ENCODE results near the gene TPM2. TPM values are rescaled to one million over a fixed set of nuclear protein-coding genes. Genes with fewer than 3 reads are reported as not detected.

The TPM2 gene
- total RNA-seq, 1 experiment from 2014 or later: 7.0 TPM

DNA sequence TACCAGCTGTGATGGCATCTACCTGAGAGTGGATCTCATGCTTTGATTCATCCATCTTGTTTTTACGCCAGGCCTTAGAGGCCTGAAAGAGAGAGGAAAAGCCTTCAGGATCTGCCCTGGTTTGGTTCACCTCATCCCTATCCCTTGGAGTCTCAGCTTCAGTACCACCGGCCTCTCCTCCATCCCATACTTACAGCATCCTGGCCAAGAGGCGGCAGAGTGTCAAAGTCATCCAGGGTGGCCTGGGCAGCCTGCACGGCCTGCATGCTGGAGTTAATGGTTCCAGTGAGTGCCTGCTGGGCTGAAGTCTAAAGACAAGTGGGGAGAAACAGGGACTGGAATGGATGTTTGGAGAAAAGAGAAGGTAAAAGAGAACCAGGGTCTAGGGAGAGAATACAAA, 29.8 kb upstream of the TPM2 start:
- TF ChIP-seq EZH2phosphoT487 (IDR thresholded peaks at IDR 0.05; ENCODE audit: borderline replicate concordance, low read length): no peak
- TF ChIP-seq EZH2 (IDR thresholded peaks at IDR 0.05; ENCODE audit: low read length, unreplicated experiment): no peak
- TF ChIP-seq, protein P1, sequence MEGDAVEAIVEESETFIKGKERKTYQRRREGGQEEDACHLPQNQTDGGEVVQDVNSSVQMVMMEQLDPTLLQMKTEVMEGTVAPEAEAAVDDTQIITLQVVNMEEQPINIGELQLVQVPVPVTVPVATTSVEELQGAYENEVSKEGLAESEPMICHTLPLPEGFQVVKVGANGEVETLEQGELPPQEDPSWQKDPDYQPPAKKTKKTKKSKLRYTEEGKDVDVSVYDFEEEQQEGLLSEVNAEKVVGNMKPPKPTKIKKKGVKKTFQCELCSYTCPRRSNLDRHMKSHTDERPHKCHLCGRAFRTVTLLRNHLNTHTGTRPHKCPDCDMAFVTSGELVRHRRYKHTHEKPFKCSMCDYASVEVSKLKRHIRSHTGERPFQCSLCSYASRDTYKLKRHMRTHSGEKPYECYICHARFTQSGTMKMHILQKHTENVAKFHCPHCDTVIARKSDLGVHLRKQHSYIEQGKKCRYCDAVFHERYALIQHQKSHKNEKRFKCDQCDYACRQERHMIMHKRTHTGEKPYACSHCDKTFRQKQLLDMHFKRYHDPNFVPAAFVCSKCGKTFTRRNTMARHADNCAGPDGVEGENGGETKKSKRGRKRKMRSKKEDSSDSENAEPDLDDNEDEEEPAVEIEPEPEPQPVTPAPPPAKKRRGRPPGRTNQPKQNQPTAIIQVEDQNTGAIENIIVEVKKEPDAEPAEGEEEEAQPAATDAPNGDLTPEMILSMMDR (conservative IDR thresholded peaks at IDR 0.05; ENCODE audit: low read depth, low read length): no peak

DNA sequence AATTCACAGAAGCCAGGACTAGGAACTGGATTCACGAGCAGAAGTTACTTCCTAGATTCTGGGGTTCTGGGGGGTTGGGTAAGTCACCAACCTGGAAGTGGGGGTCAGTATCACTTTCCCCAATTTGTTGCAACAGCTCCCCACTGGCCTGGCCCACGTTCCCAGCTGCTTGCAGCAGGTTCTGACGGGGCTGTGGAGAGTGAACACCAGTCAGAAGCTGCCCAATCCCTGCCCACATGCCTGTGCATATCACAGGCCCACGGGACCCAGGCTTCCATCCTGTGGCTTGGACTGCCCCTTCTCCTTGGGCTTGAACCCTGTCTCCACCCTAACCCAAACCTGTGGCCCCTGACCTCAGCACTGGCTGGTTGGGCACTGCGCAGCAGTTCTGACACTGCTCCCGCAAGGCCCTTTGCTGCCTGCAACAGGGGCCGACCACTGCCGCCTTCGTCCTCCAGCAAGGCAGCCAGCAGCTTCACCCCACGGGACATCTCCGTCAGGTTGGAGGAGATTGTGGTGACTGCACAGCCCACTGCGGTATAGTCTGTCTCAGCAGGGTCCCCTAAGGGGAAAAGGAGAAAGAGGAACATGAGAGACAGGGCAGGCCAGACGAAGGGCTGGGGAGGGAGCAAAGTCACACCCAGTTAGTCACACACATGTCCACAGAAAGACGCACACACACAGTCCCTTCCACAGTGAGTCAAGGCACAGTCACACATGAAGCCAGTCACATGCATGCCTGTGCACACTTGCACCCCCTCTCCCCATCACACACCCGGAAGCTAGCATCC, 29.2 kb upstream of the TPM2 start:
- H3K27me3 ChIP-seq (ENCODE audit: low read length): no peaks in the 10 kb centered on the region
- no peak overlapping the region for H3K4me3 ChIP-seq (ENCODE audit: low read length)
- no peaks in the 10 kb centered on the region for H3K9me2 ChIP-seq (replicated peaks; ENCODE audit: low read length)
- no TSS peak for BruUV-seq (replicated peaks)
- no peaks in the 10 kb centered on the region for H3K79me2 ChIP-seq (ENCODE audit: low read length)
- peak; percentile 39 for DNase-seq
- no peaks in the 10 kb centered on the region for H3K9me3 ChIP-seq (ENCODE audit: low read length)
- H3K9ac ChIP-seq (ENCODE audit: low read length): no peak overlapping the region
- peak; percentile 96 for ATAC-seq
- no peak overlapping the region for H2AFZ ChIP-seq (ENCODE audit: low read length)
- no peak overlapping the region for H3K4me2 ChIP-seq (ENCODE audit: low read length)
- POLR2A ChIA-PET (ENCODE audit: unreplicated experiment): no interaction called here
- H4K20me1 ChIP-seq (ENCODE audit: low read length): no peaks in the 10 kb centered on the region
- peaks cover 45% of the 10 kb centered on the region for H3K36me3 ChIP-seq (ENCODE audit: low read depth, low read length)
- H3F3A ChIP-seq (ENCODE audit: low read length, unreplicated experiment): no peaks in the 10 kb centered on the region
- H3K4me1 ChIP-seq (ENCODE audit: insufficient read depth, low read length): peaks cover 4% of the 10 kb centered on the region; the same call in 1 of the 2 replicates
- TF ChIP-seq, protein P1 (conservative IDR thresholded peaks at IDR 0.05; ENCODE audit: low read depth, low read length): no peak
- TF ChIP-seq EZH2 (IDR thresholded peaks at IDR 0.05; ENCODE audit: low read length, unreplicated experiment): no peak
- no peak for TF ChIP-seq EZH2phosphoT487 (IDR thresholded peaks at IDR 0.05; ENCODE audit: borderline replicate concordance, low read length)
- CTCF ChIA-PET: interaction anchor here (0.5 to 0.6 kb wide), 2 partner anchors 9 to 22 kb away, joined by 3 read pairs; no protein-coding TSS in a partner anchor
- peak overlapping the region; percentile 63 for H3K27ac ChIP-seq (ENCODE audit: low read length)
- intact Hi-C loops (cut with micrococcal nuclease): no loop called here

More for the DNA sequence above, 29.8 kb upstream of the TPM2 start:
- H3F3A ChIP-seq (ENCODE audit: low read length, unreplicated experiment): no peaks in the 10 kb centered on the region
- no peaks in the 10 kb centered on the region for H3K9me3 ChIP-seq (ENCODE audit: low read length)
- ChIA-PET POLR2A (ENCODE audit: unreplicated experiment) (no interaction called here), CTCF (interaction anchor here (0.5 to 0.6 kb wide), 2 partner anchors 8 to 23 kb away, joined by 3 read pairs; no protein-coding TSS in a partner anchor)
- peak overlapping the region; percentile 34 for H3K27ac ChIP-seq (ENCODE audit: low read length)
- intact Hi-C loops (cut with micrococcal nuclease): no loop called here
- H3K4me2 ChIP-seq (ENCODE audit: low read length): no peak overlapping the region
- no peak overlapping the region for H2AFZ ChIP-seq (ENCODE audit: low read length)
- DNase-seq: no peak
- no peaks in the 10 kb centered on the region for H3K27me3 ChIP-seq (ENCODE audit: low read length)
- no peak for ATAC-seq
- no peaks in the 10 kb centered on the region for H3K79me2 ChIP-seq (ENCODE audit: low read length)
- no peak overlapping the region for H3K4me3 ChIP-seq (ENCODE audit: low read length)
- H3K4me1 ChIP-seq (ENCODE audit: insufficient read depth, low read length): peaks cover 4% of the 10 kb centered on the region; the same call in 1 of the 2 replicates
- H4K20me1 ChIP-seq (ENCODE audit: low read length): no peaks in the 10 kb centered on the region
- H3K36me3 ChIP-seq (ENCODE audit: low read depth, low read length): peaks cover 41% of the 10 kb centered on the region
- no peaks in the 10 kb centered on the region for H3K9me2 ChIP-seq (replicated peaks; ENCODE audit: low read length)
- BruUV-seq (replicated peaks): TSS peak; percentile 56
- H3K9ac ChIP-seq (ENCODE audit: low read length): no peak overlapping the region
